ENCODE measurements around the gene PET100. TPM values are rescaled to one million over a fixed set of nuclear protein-coding genes. Genes with fewer than 3 reads are reported as not detected.

The PET100 gene
- total RNA-seq, 2 donors from 2014 or later: 1.3 to 32.0 TPM

DNA sequence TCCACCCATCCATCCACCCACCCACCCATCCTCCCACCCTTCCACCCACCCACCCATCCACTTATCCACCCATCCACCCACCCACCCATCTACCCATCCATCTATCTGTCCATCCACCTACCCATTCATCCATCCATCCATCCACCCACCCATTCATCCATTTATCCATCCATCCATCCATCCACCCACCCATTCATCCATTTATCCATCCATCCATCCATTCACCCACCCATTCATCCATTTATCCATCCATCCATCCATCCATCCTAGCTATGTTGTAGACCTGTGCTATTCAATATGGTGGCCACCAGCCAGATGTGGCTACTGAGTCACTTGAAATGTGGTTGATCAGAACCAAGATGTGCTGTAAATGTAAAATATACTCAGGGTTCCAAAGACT is 28.9 kb upstream of the PET100 start:
- TF ChIP-seq, protein P1, sequence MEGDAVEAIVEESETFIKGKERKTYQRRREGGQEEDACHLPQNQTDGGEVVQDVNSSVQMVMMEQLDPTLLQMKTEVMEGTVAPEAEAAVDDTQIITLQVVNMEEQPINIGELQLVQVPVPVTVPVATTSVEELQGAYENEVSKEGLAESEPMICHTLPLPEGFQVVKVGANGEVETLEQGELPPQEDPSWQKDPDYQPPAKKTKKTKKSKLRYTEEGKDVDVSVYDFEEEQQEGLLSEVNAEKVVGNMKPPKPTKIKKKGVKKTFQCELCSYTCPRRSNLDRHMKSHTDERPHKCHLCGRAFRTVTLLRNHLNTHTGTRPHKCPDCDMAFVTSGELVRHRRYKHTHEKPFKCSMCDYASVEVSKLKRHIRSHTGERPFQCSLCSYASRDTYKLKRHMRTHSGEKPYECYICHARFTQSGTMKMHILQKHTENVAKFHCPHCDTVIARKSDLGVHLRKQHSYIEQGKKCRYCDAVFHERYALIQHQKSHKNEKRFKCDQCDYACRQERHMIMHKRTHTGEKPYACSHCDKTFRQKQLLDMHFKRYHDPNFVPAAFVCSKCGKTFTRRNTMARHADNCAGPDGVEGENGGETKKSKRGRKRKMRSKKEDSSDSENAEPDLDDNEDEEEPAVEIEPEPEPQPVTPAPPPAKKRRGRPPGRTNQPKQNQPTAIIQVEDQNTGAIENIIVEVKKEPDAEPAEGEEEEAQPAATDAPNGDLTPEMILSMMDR (IDR thresholded peaks at IDR 0.05): no peak
- TF ChIP-seq POLR2A (IDR thresholded peaks at IDR 0.05): no peak
- no peaks in the 10 kb centered on the region for H3K9me3 ChIP-seq
- H3K4me3 ChIP-seq: no peak overlapping the region
- peaks cover 45% of the 10 kb centered on the region for H3K4me1 ChIP-seq
- H3K27me3 ChIP-seq: no peaks in the 10 kb centered on the region
- intact Hi-C loops (cut with DNase I): no loop called here
- no peak for ATAC-seq
- no peak overlapping the region for H3K27ac ChIP-seq
- no peaks in the 10 kb centered on the region for H3K36me3 ChIP-seq (replicated peaks in 1 of 2; ENCODE audit: insufficient read depth in 1 of 2, low read depth in 2 of 2)
- DNase-seq: no peak

DNA sequence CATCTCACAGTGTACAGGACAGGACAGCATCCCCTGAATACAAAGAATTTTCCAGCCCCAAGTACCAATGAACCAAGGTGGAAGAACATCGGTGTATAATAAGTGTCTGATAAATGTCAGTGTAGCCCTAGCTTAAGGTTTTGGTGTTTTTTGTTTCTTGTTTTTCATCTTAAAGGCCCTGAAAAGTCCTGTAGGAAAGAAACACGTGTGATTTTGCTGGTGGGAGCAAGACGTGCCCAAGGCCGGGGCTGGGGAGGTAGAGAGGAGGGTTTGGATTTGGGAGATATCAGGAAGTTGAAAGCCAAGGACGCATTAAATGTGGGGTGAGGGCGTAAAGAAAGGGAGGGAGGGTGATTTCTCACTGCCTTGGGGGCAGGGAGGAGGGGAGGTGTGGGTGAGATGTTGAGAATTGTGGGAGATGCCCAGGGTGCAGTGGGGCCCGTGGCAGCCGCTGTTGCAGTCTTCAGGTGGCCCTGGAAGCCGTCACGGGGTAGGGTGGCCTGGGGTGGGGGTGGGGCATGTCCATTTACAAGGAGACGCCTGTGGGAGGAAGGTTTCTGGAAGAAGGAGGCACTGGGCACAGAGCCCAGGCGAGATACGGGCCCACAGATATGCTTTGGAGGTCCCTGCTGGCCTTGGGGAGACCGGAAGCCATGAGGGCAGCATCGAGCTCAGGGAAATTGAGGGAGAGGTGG is 27.2 kb upstream of the PET100 start:
- 18 to 36% methylated on average over 14 to 15 of the region's 15 CpGs for WGBS, 2 donors
- Histone ChIP-seq H3K4me3 (no peak overlapping the region), H3K27ac (peak overlapping the region in 2 of 4 donors; percentile 57), H3K4me1 (peaks cover 36% of the 10 kb centered on the region), H3K9me3 (no peaks in the 10 kb centered on the region), H3K27me3 (no peaks in the 10 kb centered on the region), H3K36me3 (replicated peaks in 1 of 2; ENCODE audit: insufficient read depth in 1 of 2, low read depth in 2 of 2) (no peaks in the 10 kb centered on the region)
- peak; percentile 40 for ATAC-seq
- TF ChIP-seq POLR2A (IDR thresholded peaks at IDR 0.05): no peak
- TF ChIP-seq, protein P1 (IDR thresholded peaks at IDR 0.05): no peak
- intact Hi-C loops (cut with DNase I): no loop called here
- peak in 3 of 4 donors; percentile 76 to 83 (median 78) for DNase-seq

DNA sequence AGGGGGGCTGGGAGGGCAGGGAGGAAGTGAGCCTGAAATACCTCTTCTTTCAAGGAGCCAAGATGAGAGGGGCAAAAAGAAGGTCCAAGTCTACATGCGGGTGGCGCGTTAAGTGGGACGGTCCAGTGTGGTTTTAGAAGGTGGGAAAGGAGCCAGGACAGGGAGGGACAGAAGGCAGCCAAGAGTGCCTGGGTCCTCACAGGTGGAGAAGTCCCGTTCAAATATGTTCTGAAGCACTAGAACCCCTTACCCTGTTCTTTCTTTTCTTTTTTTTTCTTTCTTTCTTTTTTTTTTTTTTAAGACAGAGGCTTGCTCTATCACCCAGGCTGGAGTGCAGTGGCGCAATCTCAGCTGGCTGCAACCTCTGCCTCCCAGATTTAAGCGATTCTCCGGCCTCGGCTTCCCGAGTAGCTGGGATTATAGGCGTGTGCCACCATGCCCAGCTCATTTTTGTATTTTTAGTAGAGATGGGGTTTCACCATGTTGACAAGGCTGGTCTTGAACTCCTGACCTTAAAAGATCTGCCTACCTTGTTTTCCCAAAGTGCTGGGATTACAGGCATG is 26.6 kb upstream of the PET100 start:
- ATAC-seq: no peak

DNA sequence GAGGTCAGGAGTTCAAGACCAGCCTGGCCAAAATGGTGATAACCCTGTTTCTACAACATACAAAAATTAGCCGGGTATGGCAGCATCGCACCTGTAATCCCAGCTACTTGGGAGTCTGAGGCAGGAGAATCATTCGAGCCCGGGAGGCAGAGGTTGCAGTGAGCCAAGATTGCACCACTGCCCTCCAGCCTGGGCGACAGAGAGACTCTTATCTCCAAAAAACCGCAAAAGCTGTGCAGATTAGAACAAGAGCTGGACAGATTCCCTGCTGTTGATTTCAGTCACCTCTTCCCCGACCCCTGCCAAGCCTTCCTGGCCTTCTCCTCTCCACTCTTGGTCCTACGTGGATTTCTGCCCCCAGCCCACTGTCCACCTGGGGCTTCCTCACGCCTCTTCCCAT is 25.7 kb upstream of the PET100 start:
- intact Hi-C loops (cut with DNase I): no loop called here
- H3K9me3 ChIP-seq: no peaks in the 10 kb centered on the region
- peaks cover 24% of the 10 kb centered on the region for H3K4me1 ChIP-seq
- no peaks in the 10 kb centered on the region for H3K27me3 ChIP-seq
- no peak overlapping the region for H3K4me3 ChIP-seq
- H3K36me3 ChIP-seq (replicated peaks in 1 of 2; ENCODE audit: insufficient read depth in 1 of 2, low read depth in 2 of 2): no peaks in the 10 kb centered on the region
- TF ChIP-seq, protein P1 (IDR thresholded peaks at IDR 0.05): no peak
- no peak for TF ChIP-seq POLR2A (IDR thresholded peaks at IDR 0.05)
- DNase-seq (no peak), ATAC-seq (no peak)
- H3K27ac ChIP-seq: no peak overlapping the region
- 61 to 74% methylated on average over 5 to 9 of the region's 9 CpGs for WGBS, 2 donors

More for the DNA sequence above, 26.6 kb upstream of the PET100 start:
- Histone ChIP-seq H3K9me3 (no peaks in the 10 kb centered on the region), H3K36me3 (replicated peaks in 1 of 2; ENCODE audit: insufficient read depth in 1 of 2, low read depth in 2 of 2) (no peaks in the 10 kb centered on the region), H3K27ac (peak overlapping the region in 2 of 4 donors; percentile 57), H3K4me1 (peaks cover 30% of the 10 kb centered on the region), H3K4me3 (no peak overlapping the region), H3K27me3 (no peaks in the 10 kb centered on the region)
- WGBS, 2 donors: 43 to 61% methylated on average over 11 of the region's 11 CpGs
- intact Hi-C loops (cut with DNase I): no loop called here
- no peak for DNase-seq
- TF ChIP-seq POLR2A (IDR thresholded peaks at IDR 0.05): no peak
- TF ChIP-seq, protein P1 (IDR thresholded peaks at IDR 0.05): no peak

All from body of pancreas (tissue), 4 donors.